ENCODE results near the gene DNASE2B.
"Not testable (repeated sequence)": the region's sequence is repeated elsewhere in the genome, so short reads cannot be mapped to it uniquely, and the experiment has no call there.

DNASE2B gene

GRCh38 chr1:84433258-84434080, 35.2 kb downstream of the DNASE2B start:
- H3K36me3 ChIP-seq (ENCODE audit: insufficient read depth, low read length) = no peaks in the 10 kb centered on the region
- no peak overlapping the region for H3K4me3 ChIP-seq (ENCODE audit: low read length)
- peaks cover 15% of the 10 kb centered on the region for H3K4me1 ChIP-seq (ENCODE audit: insufficient read depth, low read length)
- H3K9me3 ChIP-seq (ENCODE audit: low read length) = peaks cover 8% of the 10 kb centered on the region
- no peaks in the 10 kb centered on the region for H3K27me3 ChIP-seq (ENCODE audit: insufficient read depth, low read length)
- H2AFZ ChIP-seq (ENCODE audit: low read depth, low read length) = peak overlapping the region; percentile 73

DNA sequence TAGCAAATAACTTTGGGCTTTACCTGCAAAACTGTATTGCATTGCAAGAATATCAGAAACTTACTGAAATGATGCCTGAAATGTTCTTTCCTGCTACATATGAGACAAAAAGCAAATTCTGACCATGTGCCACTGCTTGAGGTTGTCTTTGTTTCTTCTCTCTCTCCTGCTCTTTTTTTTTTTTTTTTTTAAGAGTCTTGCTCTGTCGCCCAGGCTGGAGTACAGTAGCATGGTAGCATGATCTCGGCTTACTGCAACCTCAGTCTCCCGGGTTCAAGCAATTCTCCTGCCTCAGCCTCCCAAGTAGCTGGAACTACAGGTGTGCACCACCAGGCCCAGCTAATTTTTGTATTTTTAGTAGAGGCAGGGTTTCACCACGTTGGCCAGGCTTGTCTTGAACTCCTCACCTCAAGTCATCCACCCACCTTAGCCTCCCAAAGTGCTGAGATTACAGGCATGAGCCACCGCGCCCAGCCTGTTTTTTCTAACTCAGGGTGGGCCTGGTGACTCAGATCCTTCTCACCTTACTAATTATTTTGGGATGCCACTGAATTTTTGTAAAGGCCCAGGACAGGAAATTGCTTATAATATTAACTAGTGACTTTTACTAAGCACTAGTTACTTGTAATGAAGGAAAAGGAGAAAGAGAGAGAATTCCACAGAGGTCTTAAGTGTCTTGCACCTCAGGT, 35.9 kb downstream of the DNASE2B start:
- peaks cover 8% of the 10 kb centered on the region for H3K9me3 ChIP-seq (ENCODE audit: low read length)
- no peak overlapping the region for H2AFZ ChIP-seq (ENCODE audit: low read depth, low read length)
- no peaks in the 10 kb centered on the region for H3K27me3 ChIP-seq (ENCODE audit: insufficient read depth, low read length)
- peaks cover 15% of the 10 kb centered on the region for H3K4me1 ChIP-seq (ENCODE audit: insufficient read depth, low read length)
- no peak overlapping the region for H3K4me3 ChIP-seq (ENCODE audit: low read length)
- no peaks in the 10 kb centered on the region for H3K36me3 ChIP-seq (ENCODE audit: insufficient read depth, low read length)

DNA sequence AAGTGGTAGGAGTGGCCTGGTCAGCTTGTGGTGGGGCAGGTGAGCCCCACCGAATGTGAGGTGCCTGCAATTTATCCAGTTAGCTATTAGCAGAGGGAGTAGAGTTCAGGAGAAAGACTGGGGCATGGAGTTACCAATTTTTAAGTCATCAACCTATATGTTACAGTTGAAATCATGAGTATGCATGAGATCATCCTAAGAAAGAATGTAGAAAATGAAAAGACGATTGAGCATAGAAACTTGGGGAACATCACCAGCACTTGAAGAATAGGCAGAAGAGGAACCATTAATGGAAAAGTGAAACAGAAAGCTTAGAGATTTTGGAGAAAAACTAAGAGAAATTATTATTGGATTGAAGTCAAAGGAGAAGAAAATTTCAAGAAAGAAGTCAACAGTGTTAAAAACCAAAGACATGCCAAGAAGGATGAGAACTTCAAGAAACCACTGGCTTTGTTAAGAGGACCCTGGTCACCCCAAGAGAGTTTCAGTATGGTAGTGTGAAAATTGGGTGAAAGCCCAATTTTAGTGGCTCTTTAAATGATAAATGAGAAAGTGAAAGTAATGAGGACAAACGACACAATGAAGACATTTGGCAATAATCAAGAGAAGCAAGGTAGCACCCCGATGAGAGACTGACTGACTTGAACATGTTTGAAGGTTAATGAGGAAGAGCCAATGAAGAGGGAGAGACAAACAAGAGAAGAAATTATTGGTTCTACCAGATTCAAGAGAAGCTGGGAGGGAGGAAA, 36.7 kb downstream of the DNASE2B start:
- peaks cover 5% of the 10 kb centered on the region for H3K9me3 ChIP-seq (ENCODE audit: low read length)
- H2AFZ ChIP-seq (ENCODE audit: low read depth, low read length) = peak overlapping the region; percentile 16
- H3K27me3 ChIP-seq (ENCODE audit: insufficient read depth, low read length) = no peaks in the 10 kb centered on the region
- H3K4me3 ChIP-seq (ENCODE audit: low read length) = no peak overlapping the region
- H3K4me1 ChIP-seq (ENCODE audit: insufficient read depth, low read length) = peaks cover 15% of the 10 kb centered on the region
- H3K36me3 ChIP-seq (ENCODE audit: insufficient read depth, low read length) = no peaks in the 10 kb centered on the region

DNA sequence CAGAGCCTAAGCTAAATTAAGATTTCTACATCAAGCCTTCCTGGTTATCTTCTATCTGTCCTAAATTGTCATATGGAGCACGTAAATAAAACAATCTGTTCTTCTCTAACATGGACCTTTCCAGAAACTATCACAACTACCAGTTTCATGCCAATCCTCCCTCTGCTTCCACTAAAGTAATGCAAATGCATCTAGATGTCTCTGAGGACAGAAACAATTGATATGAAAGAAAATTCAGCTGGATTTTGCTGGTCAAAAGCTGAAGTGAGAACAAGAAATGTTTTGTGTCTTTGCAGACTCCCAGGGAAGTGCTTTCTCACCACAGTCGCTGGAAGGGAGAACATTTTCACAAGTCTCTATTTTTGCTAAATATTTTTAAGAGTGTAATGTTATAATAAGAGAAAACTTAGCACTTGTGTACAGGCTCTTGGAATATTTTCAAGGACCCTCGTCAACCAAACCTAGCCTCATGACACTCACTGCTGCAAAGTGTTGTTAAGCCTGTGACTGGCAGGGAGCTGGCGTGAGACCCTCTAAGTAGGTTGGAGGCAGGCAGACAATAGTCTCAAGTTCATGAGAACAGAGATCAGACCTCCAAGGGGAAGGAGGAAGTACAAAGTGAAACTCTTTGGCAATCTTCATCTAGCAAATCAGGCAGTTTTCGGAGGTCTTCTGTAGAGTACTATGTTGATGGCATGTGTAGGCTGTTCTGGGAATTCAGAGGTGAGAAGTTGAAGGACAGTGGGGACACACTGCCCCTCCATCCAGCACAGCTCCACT, 38.8 kb downstream of the DNASE2B start:
- no peaks in the 10 kb centered on the region for H3K27me3 ChIP-seq (ENCODE audit: insufficient read depth, low read length)

GRCh38 chr1:84442256-84442655, 44.0 kb downstream of the DNASE2B start:
- Histone ChIP-seq H3K9me3 (ENCODE audit: low read length) (no peaks in the 10 kb centered on the region), H3K27me3 (ENCODE audit: insufficient read depth, low read length) (no peaks in the 10 kb centered on the region), H3K36me3 (ENCODE audit: insufficient read depth, low read length) (no peaks in the 10 kb centered on the region), H3K4me1 (ENCODE audit: insufficient read depth, low read length) (peaks cover 2% of the 10 kb centered on the region), H2AFZ (ENCODE audit: low read depth, low read length) (no peak overlapping the region), H3K4me3 (ENCODE audit: low read length) (no peak overlapping the region)

More for the DNA sequence above, 38.8 kb downstream of the DNASE2B start:
- H3K4me3 ChIP-seq (ENCODE audit: low read length) = no peak overlapping the region
- peaks cover 15% of the 10 kb centered on the region for H3K4me1 ChIP-seq (ENCODE audit: insufficient read depth, low read length)
- no peaks in the 10 kb centered on the region for H3K9me3 ChIP-seq (ENCODE audit: low read length)
- peak overlapping the region; percentile 58 for H2AFZ ChIP-seq (ENCODE audit: low read depth, low read length)
- no peaks in the 10 kb centered on the region for H3K36me3 ChIP-seq (ENCODE audit: insufficient read depth, low read length)

DNA sequence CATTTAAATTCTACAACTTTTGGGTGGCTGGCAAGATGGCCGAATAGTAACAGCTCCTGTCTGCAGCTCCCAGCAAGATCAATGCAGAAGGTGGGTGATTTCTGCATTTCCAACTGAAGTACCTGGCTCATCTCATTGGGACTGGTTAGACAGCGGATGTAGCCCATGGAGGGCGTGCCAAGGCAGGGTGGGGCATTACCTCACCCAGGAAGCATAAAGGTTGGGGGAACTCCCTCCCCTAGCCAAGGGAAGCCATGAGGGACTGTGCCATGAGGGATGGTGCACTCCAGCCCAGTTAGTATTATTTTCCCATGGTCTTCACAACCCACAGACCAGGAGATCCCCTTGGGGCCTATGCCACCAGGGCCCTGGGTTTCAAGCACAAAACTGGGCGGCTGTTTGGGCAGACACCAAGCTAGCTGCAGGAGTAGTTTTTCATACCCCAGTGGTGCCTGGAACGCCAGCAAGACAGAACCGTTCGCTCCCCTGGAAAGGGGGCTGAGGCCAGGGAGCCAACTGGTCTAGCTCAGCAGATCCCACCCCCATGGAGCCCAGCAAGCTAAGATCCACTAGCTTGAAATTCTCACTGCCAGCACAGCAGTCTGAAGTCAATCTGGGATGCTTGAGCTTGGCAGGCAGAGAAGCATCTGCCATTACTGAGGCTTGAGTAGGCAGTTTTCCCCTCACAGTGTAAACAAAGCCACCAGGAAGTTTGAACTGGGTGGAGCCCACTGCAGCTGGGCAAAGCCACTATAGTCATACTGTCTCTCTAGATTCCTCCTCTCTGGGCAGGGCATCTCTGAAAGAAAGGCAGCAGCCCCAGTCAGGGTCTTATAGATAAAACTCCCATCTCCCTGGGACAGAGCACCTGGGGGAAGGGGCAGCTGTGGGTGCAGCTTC, 44.7 kb downstream of the DNASE2B start:
- not testable (repeated sequence) for H3K9me3 ChIP-seq (ENCODE audit: low read length); H3K4me3 ChIP-seq (ENCODE audit: low read length); H2AFZ ChIP-seq (ENCODE audit: low read depth, low read length); H3K27me3 ChIP-seq (ENCODE audit: insufficient read depth, low read length); H3K36me3 ChIP-seq (ENCODE audit: insufficient read depth, low read length); H3K4me1 ChIP-seq (ENCODE audit: insufficient read depth, low read length)

DNA sequence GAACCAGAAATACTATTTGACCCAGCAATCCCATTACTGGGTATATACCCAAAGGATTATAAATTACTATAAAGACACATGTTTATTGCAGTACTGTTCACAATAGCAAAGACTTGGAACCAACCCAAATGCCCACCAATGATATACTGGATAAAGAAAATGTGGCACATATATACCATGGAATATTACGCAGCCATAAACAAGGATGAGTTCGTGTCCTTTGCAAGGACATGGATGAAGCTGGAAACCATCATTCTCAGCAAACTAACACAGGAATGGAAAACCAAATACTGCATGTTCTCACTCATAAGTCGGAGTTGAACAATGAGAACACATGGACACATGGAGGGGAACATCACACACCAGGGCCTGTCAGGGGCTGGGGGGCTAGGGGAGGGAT, 50.4 kb downstream of the DNASE2B start:
- not testable (repeated sequence) for H3K4me3 ChIP-seq (ENCODE audit: low read length); H3K4me1 ChIP-seq (ENCODE audit: insufficient read depth, low read length); H3K9me3 ChIP-seq (ENCODE audit: low read length); H3K36me3 ChIP-seq (ENCODE audit: insufficient read depth, low read length); H3K27me3 ChIP-seq (ENCODE audit: insufficient read depth, low read length); H2AFZ ChIP-seq (ENCODE audit: low read depth, low read length)

GRCh38 chr1:84450910-84451309, 52.6 kb downstream of the DNASE2B start:
- Histone ChIP-seq H2AFZ (ENCODE audit: low read depth, low read length) (no peak overlapping the region), H3K9me3 (ENCODE audit: low read length) (no peaks in the 10 kb centered on the region), H3K4me3 (ENCODE audit: low read length) (no peak overlapping the region), H3K36me3 (ENCODE audit: insufficient read depth, low read length) (no peaks in the 10 kb centered on the region), H3K27me3 (ENCODE audit: insufficient read depth, low read length) (no peaks in the 10 kb centered on the region), H3K4me1 (ENCODE audit: insufficient read depth, low read length) (no peaks in the 10 kb centered on the region)

- Histone ChIP-seq H3K9me3 (ENCODE audit: low read length) (no peaks in the 10 kb centered on the region), H3K4me1 (ENCODE audit: insufficient read depth, low read length) (no peaks in the 10 kb centered on the region), H3K27me3 (ENCODE audit: insufficient read depth, low read length) (no peaks in the 10 kb centered on the region), H3K4me3 (ENCODE audit: low read length) (no peak overlapping the region), H3K36me3 (ENCODE audit: insufficient read depth, low read length) (no peaks in the 10 kb centered on the region), H2AFZ (ENCODE audit: low read depth, low read length) (no peak overlapping the region)
These were observed 54.2 kb downstream of the DNASE2B start for GRCh38 chr1:84452436-84452835.

GRCh38 chr1:84462118-84462517, 63.8 kb downstream of the DNASE2B start:
- Histone ChIP-seq H3K36me3 (ENCODE audit: insufficient read depth, low read length) (no peaks in the 10 kb centered on the region), H3K4me1 (ENCODE audit: insufficient read depth, low read length) (no peaks in the 10 kb centered on the region), H3K27me3 (ENCODE audit: insufficient read depth, low read length) (peaks cover 3% of the 10 kb centered on the region), H2AFZ (ENCODE audit: low read depth, low read length) (no peak overlapping the region), H3K9me3 (ENCODE audit: low read length) (no peaks in the 10 kb centered on the region), H3K4me3 (ENCODE audit: low read length) (no peak overlapping the region)
